ENCODE measurements around the gene ASIC2. TPM values are rescaled to one million over a fixed set of nuclear protein-coding genes. Genes with fewer than 3 reads are reported as not detected.

The ASIC2 gene
- total RNA-seq, 1 experiment from 2014 or later, result not detected

DNA sequence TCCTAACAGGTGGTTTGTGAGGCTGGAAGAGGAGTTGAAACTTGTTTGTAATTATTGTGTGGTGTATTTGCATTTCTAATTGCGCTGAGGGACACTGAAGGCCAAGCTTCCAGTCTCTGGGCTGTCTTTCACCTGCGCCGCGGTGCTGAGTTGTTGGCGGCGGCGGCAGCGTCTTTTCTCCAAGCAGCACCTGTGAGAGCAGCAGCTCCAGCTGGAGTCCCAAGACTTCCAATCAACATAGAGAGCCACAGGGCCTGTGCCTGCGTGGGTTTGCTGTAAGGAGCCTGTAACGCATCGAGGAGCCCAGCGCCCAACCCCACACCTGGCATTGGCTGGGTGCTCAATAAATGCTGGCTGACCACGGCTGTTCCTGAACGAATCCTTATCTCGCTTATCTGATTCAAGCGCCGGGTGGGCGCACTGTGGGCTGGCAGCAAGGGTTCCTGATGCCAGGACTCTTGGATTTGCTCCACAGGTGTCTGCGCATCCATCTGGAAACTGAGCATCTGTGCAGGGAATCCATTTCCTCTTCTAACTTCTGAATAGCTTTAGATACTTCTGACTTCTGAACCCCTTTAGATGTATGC is 138.1 kb downstream of the ASIC2 start:
- ChIA-PET CTCF (no interaction called here), POLR2A (no interaction called here)
- H3K36me3 Mint-ChIP-seq (ENCODE audit: insufficient read depth, unreplicated experiment), result no peaks in the 10 kb centered on the region
- DNase-seq, result no peak
- no peak overlapping the region for H3K27ac Mint-ChIP-seq (ENCODE audit: unreplicated experiment)
- BruUV-seq (replicated peaks), result no TSS peak
- Histone ChIP-seq H3K9me3 (no peaks in the 10 kb centered on the region), H3K36me3 (ENCODE audit: control insufficient read depth, insufficient read depth, low read length) (no peaks in the 10 kb centered on the region), H3K27me3 (replicated peaks; ENCODE audit: control insufficient read depth, insufficient read depth, low read length) (no peaks in the 10 kb centered on the region; the same call in 1 of the 2 replicates), H3K4me1 (no peaks in the 10 kb centered on the region), H3K4me3 (ENCODE audit: low read depth, low read length) (no peak overlapping the region)
- H3K27me3 Mint-ChIP-seq (ENCODE audit: insufficient read depth, unreplicated experiment), result peaks cover 21% of the 10 kb centered on the region
- intact Hi-C loops (cut with micrococcal nuclease; ENCODE audit: unreplicated experiment), result no loop called here
- TF ChIP-seq, protein P1, sequence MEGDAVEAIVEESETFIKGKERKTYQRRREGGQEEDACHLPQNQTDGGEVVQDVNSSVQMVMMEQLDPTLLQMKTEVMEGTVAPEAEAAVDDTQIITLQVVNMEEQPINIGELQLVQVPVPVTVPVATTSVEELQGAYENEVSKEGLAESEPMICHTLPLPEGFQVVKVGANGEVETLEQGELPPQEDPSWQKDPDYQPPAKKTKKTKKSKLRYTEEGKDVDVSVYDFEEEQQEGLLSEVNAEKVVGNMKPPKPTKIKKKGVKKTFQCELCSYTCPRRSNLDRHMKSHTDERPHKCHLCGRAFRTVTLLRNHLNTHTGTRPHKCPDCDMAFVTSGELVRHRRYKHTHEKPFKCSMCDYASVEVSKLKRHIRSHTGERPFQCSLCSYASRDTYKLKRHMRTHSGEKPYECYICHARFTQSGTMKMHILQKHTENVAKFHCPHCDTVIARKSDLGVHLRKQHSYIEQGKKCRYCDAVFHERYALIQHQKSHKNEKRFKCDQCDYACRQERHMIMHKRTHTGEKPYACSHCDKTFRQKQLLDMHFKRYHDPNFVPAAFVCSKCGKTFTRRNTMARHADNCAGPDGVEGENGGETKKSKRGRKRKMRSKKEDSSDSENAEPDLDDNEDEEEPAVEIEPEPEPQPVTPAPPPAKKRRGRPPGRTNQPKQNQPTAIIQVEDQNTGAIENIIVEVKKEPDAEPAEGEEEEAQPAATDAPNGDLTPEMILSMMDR (IDR thresholded peaks at IDR 0.05; ENCODE audit: insufficient read depth in 1 of 2, low read depth in 1 of 2, low read length in 1 of 2, severe bottlenecking in 1 of 2, unreplicated experiment in 1 of 2), result no peak
- H3K4me1 Mint-ChIP-seq (ENCODE audit: low read depth, unreplicated experiment), result no peaks in the 10 kb centered on the region
- no peaks in the 10 kb centered on the region for H3K9me3 Mint-ChIP-seq (ENCODE audit: unreplicated experiment)
- H3K4me3 Mint-ChIP-seq (ENCODE audit: unreplicated experiment), result no peak overlapping the region

DNA sequence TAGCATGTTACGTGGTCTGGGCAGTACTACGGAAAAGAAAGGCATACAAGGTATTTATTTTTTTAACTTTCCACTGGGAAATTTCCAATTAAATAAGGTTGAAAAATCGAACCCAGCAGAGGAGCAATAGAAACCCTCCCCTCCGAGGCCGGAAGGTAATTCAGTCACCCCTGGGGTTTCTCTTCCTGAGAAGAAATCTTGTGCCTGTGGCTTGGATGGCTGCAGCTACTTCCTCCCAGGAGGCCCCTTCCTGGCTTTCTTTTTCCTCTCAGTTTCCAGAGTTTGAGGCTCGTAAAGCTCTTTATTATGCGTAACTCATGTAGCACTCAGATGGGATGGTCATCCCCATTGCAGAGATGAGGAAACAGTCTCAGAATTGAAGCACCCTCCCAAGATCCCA is 140.3 kb downstream of the ASIC2 start:
- TF ChIP-seq, protein P1 (IDR thresholded peaks at IDR 0.05; ENCODE audit: insufficient read depth in 1 of 2, low read depth in 1 of 2, low read length in 1 of 2, severe bottlenecking in 1 of 2, unreplicated experiment in 1 of 2), result no peak
- Mint-ChIP-seq H3K36me3 (ENCODE audit: insufficient read depth, unreplicated experiment) (no peaks in the 10 kb centered on the region), H3K27me3 (ENCODE audit: insufficient read depth, unreplicated experiment) (peaks cover 16% of the 10 kb centered on the region), H3K9me3 (ENCODE audit: unreplicated experiment) (no peaks in the 10 kb centered on the region), H3K4me1 (ENCODE audit: low read depth, unreplicated experiment) (no peaks in the 10 kb centered on the region), H3K27ac (ENCODE audit: unreplicated experiment) (no peak overlapping the region), H3K4me3 (ENCODE audit: unreplicated experiment) (no peak overlapping the region)
- intact Hi-C loops (cut with micrococcal nuclease; ENCODE audit: unreplicated experiment), result no loop called here
- H3K4me1 ChIP-seq, result no peaks in the 10 kb centered on the region
- no peaks in the 10 kb centered on the region; the same call in 1 of the 2 replicates for H3K27me3 ChIP-seq (replicated peaks; ENCODE audit: control insufficient read depth, insufficient read depth, low read length)
- BruUV-seq (replicated peaks), result no TSS peak
- H3K9me3 ChIP-seq, result no peaks in the 10 kb centered on the region
- H3K4me3 ChIP-seq (ENCODE audit: low read depth, low read length), result no peak overlapping the region
- no peak for DNase-seq
- CTCF ChIA-PET, result no interaction called here
- no peaks in the 10 kb centered on the region for H3K36me3 ChIP-seq (ENCODE audit: control insufficient read depth, insufficient read depth, low read length)
- POLR2A ChIA-PET, result no interaction called here

DNA sequence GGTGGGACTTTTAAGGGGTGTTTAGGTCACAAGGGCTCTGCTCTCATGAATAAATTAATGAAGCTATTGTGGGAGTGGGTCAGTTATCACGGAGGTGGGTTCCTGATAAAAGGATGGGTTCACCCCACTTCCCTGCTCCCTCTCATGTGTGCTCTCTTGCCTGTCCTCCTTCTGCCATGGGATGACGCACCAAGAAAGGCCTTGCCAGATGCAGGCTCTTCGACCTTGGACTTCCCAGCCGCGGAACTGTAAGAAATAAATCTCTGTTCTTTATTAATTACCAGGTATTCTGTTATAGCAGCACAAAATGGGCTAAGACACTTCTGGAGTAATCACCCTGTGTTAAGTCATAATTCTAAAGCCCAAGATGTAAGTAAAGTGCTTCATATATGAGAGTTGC is 141.5 kb downstream of the ASIC2 start:
- ChIA-PET CTCF (no interaction called here), POLR2A (no interaction called here)
- Mint-ChIP-seq H3K4me3 (ENCODE audit: unreplicated experiment) (no peak overlapping the region), H3K9me3 (ENCODE audit: unreplicated experiment) (no peaks in the 10 kb centered on the region), H3K27me3 (ENCODE audit: insufficient read depth, unreplicated experiment) (peaks cover 18% of the 10 kb centered on the region), H3K36me3 (ENCODE audit: insufficient read depth, unreplicated experiment) (no peaks in the 10 kb centered on the region), H3K4me1 (ENCODE audit: low read depth, unreplicated experiment) (no peaks in the 10 kb centered on the region), H3K27ac (ENCODE audit: unreplicated experiment) (no peak overlapping the region)
- H3K9me3 ChIP-seq, result no peaks in the 10 kb centered on the region
- H3K36me3 ChIP-seq (ENCODE audit: control insufficient read depth, insufficient read depth, low read length), result no peaks in the 10 kb centered on the region
- intact Hi-C loops (cut with micrococcal nuclease; ENCODE audit: unreplicated experiment), result no loop called here
- no peaks in the 10 kb centered on the region; the same call in 1 of the 2 replicates for H3K27me3 ChIP-seq (replicated peaks; ENCODE audit: control insufficient read depth, insufficient read depth, low read length)
- no TSS peak for BruUV-seq (replicated peaks)
- TF ChIP-seq, protein P1 (IDR thresholded peaks at IDR 0.05; ENCODE audit: insufficient read depth in 1 of 2, low read depth in 1 of 2, low read length in 1 of 2, severe bottlenecking in 1 of 2, unreplicated experiment in 1 of 2), result no peak
- no peaks in the 10 kb centered on the region for H3K4me1 ChIP-seq
- DNase-seq, result no peak
- no peak overlapping the region for H3K4me3 ChIP-seq (ENCODE audit: low read depth, low read length)

All from Caco-2 (cell line).